K562 (cell line): ENCODE data around the gene DPP3. TPM values are rescaled to one million over a fixed set of nuclear protein-coding genes. Genes with fewer than 3 reads are reported as not detected.
A peak's percentile ranks its signal among the peaks of the same experiment; 100 is the strongest.

Experiments
- ARID2 ChIP-seq: fragments of 450-650 bp; IDR thresholded peaks from 2 replicates; pipeline ENCODE4 v1.6.1; 2017; ENCODE audit warnings: antibody characterized with exemption, mild to moderate bottlenecking
- DIDO1 ChIP-seq: fragments of 450-650 bp; IDR thresholded peaks from 2 replicates; pipeline ENCODE4 v1.6.1; 2016; ENCODE audit warnings: low read depth, missing biosample characterization, missing genetic modification characterization
- HDAC1 ChIP-seq, 2 experiments: fragments of 450-650 bp; IDR thresholded peaks; 2 replicates each; pipeline ENCODE4 v1.6.1; 2016 to 2017; ENCODE audit warnings: inconsistent platforms in 1 of 2, mild to moderate bottlenecking in 1 of 2, moderate library complexity in 1 of 2
- HDAC2 ChIP-seq: fragments of 450-650 bp; IDR thresholded peaks from 2 replicates; pipeline ENCODE4 v1.6.1; 2016; ENCODE audit warnings: mild to moderate bottlenecking
- HMGN3 ChIP-seq: IDR thresholded peaks from 2 replicates; pipeline ENCODE4 v1.6.1; 2011; ENCODE audit warnings: borderline replicate concordance, low read depth, mild to moderate bottlenecking, mixed read lengths, low read length; ENCODE audit not compliant: insufficient read length; ENCODE audit errors: extremely low read depth
- KDM1A ChIP-seq, 2 experiments: fragments of 450-650 bp; IDR thresholded peaks; 2 replicates each; pipeline ENCODE4 v1.6.1; 2016; ENCODE audit warnings: mild to moderate bottlenecking in 2 of 2
- NONO ChIP-seq, 2 experiments: fragments of 200-400 bp in 1 of 2; fragments of 450-650 bp in 1 of 2; formaldehyde crosslinking in 1 of 2; IDR thresholded peaks; 2 replicates each; pipeline ENCODE4 v1.6.1; 2017; ENCODE audit warnings: low read depth in 2 of 2, mild to moderate bottlenecking in 2 of 2, moderate library complexity in 2 of 2, low read length in 1 of 2
- NR1H2 ChIP-seq: sonication (generic); formaldehyde crosslinking; IDR thresholded peaks from 2 replicates; pipeline ENCODE4 v1.4.0; 2020; ENCODE audit warnings: mild to moderate bottlenecking, missing genetic modification reagents
- PYGO2 ChIP-seq: fragments of 450-650 bp; IDR thresholded peaks from 2 replicates; pipeline ENCODE4 v1.6.1; 2016; ENCODE audit warnings: mild to moderate bottlenecking, missing genetic modification characterization, moderate library complexity, missing compliant biosample characterization
- RBM39 ChIP-seq: fragments of 200-400 bp; formaldehyde crosslinking; optimal IDR thresholded peaks from 2 replicates; pipeline ENCODE3; 2018; ENCODE audit warnings: low read depth, low read length
- SAFB2 ChIP-seq: fragments of 200-400 bp; formaldehyde crosslinking; IDR thresholded peaks from 2 replicates; pipeline ENCODE4 v1.6.1; 2018; ENCODE audit warnings: borderline replicate concordance, low read length, low read depth, moderate library complexity; ENCODE audit not compliant: severe bottlenecking
- TAF1 ChIP-seq: IDR thresholded peaks from 2 replicates; pipeline ENCODE4 v1.6.1; 2011; ENCODE audit warnings: mild to moderate bottlenecking, low read length, moderate library complexity; ENCODE audit not compliant: insufficient read depth, control insufficient read depth, severe bottlenecking; ENCODE audit errors: extremely low read depth
- ZNF395 ChIP-seq: fragments of 200-800 bp; sonication (Bioruptor generic); IDR thresholded peaks from 2 replicates; pipeline ENCODE4 v1.6.1; 2017; ENCODE audit warnings: missing genetic modification characterization, missing compliant biosample characterization
- ZNF583 ChIP-seq: fragments of 250-450 bp; sonication (Bioruptor Pico); IDR thresholded peaks from 2 replicates; pipeline ENCODE4 v1.4.0; 2020
- ZNF717 ChIP-seq: fragments of 250-450 bp; sonication (Bioruptor Pico); IDR thresholded peaks from 2 replicates; pipeline ENCODE4 v1.5.0; 2021
- polyA plus RNA-seq, 8 experiments: library from polyadenylated mRNA; depleted of rRNA in 4 of 8; stranded (reverse) in 5 of 8; unstranded in 3 of 8; fragments of >200 nt; fragmentation: Nextera tagmentation in 2 of 8; fragmentation: Illumina TruSeq in 1 of 8; extraction: Ambion mirVana in 2 of 8; extraction: Trizol in 1 of 8; gene quantifications; 2 replicates each; pipeline versions ENCODE4 v1.2.1 to v1.2.3, GENCODE V29; 2011 to 2014; ENCODE audit warnings: inconsistent platforms in 1 of 8, missing spikeins in 1 of 8
- total RNA-seq, 7 experiments: library from RNA; depleted of rRNA in 6 of 7; stranded (reverse); fragments of >200 nt in 6 of 7; fragmentation: Illumina TruSeq in 2 of 7; extraction: Trizol in 2 of 7; gene quantifications; 2 replicates each; pipeline versions ENCODE4 v1.2.1 to v1.2.3, GENCODE V29; 2011 to 2021; ENCODE audit warnings: low replicate concordance in 1 of 7
- TF ChIP-seq, protein P1 (sequence below): sonication (generic); formaldehyde crosslinking; IDR thresholded peaks from 2 replicates; pipeline ENCODE4 v1.8.0; 2022; ENCODE audit warnings: mild to moderate bottlenecking, missing genetic modification reagents
- TF ChIP-seq, protein P2 (sequence below): sonication (generic); formaldehyde crosslinking; IDR thresholded peaks from 2 replicates; pipeline ENCODE4 v1.8.0; 2022; ENCODE audit warnings: mild to moderate bottlenecking, missing genetic modification reagents
- TF ChIP-seq, protein P3 (sequence below): IDR thresholded peaks from 2 replicates; pipeline ENCODE4 v1.6.1; 2011; ENCODE audit not compliant: insufficient read length; ENCODE audit errors: extremely low read depth

DPP3 gene
- total and polyA plus RNA-seq, 9 of the 15 experiments (the other 6 are each of a cell fraction or from before 2014, with no cell fraction given), result 3.7 to 69.2 (median 43.3) TPM

GRCh38 chr11:66510271-66510989 lies 30.2 kb downstream of the DPP3 start, which contains the start of gene BBS1 (continued):
- TF ChIP-seq, protein P1, sequence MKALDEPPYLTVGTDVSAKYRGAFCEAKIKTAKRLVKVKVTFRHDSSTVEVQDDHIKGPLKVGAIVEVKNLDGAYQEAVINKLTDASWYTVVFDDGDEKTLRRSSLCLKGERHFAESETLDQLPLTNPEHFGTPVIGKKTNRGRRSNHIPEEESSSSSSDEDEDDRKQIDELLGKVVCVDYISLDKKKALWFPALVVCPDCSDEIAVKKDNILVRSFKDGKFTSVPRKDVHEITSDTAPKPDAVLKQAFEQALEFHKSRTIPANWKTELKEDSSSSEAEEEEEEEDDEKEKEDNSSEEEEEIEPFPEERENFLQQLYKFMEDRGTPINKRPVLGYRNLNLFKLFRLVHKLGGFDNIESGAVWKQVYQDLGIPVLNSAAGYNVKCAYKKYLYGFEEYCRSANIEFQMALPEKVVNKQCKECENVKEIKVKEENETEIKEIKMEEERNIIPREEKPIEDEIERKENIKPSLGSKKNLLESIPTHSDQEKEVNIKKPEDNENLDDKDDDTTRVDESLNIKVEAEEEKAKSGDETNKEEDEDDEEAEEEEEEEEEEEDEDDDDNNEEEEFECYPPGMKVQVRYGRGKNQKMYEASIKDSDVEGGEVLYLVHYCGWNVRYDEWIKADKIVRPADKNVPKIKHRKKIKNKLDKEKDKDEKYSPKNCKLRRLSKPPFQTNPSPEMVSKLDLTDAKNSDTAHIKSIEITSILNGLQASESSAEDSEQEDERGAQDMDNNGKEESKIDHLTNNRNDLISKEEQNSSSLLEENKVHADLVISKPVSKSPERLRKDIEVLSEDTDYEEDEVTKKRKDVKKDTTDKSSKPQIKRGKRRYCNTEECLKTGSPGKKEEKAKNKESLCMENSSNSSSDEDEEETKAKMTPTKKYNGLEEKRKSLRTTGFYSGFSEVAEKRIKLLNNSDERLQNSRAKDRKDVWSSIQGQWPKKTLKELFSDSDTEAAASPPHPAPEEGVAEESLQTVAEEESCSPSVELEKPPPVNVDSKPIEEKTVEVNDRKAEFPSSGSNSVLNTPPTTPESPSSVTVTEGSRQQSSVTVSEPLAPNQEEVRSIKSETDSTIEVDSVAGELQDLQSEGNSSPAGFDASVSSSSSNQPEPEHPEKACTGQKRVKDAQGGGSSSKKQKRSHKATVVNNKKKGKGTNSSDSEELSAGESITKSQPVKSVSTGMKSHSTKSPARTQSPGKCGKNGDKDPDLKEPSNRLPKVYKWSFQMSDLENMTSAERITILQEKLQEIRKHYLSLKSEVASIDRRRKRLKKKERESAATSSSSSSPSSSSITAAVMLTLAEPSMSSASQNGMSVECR, result peak; percentile 98
- TF ChIP-seq HDAC1 (IDR thresholded peaks at IDR 0.05) (peak in 1 of 2 experiments; percentile 93; a peak in 2 of 4 replicates), KDM1A (IDR thresholded peaks at IDR 0.05) (no peak), NR1H2 (CRISPR knock-in tag) (peak; percentile 76; the same call in 1 of the 2 replicates), TAF1 (peak; percentile 94), ARID2 (no peak), PYGO2 (tag) (no peak), DIDO1 (tag) (peak; percentile 87), NONO (IDR thresholded peaks at IDR 0.05; ENCODE audit: low read depth in 2 of 2, low read length in 1 of 2) (0 out of 4 replicates have a peak, but pooled peaks of 1 of the 2 experiments have one; percentile 55), RBM39 (peak; percentile 87), ZNF583 (CRISPR knock-in tag) (no peak), HDAC2 (peak; percentile 56; the same call in 1 of the 2 replicates), SAFB2 (no peak), HMGN3 (peak; percentile 55), ZNF395 (CRISPR knock-in tag) (0 out of 2 replicates have a peak, but pooled peaks have one; percentile 40), ZNF717 (no peak)
- TF ChIP-seq, protein P2, sequence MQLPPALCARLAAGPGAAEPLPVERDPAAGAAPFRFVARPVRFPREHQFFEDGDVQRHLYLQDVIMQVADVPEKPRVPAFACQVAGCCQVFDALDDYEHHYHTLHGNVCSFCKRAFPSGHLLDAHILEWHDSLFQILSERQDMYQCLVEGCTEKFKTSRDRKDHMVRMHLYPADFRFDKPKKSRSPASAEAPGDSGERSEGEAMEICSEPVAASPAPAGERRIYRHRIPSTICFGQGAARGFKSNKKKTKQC (CRISPR knock-in tag), result 0 out of 2 replicates have a peak, but pooled peaks have one; percentile 67
- TF ChIP-seq, protein P3, sequence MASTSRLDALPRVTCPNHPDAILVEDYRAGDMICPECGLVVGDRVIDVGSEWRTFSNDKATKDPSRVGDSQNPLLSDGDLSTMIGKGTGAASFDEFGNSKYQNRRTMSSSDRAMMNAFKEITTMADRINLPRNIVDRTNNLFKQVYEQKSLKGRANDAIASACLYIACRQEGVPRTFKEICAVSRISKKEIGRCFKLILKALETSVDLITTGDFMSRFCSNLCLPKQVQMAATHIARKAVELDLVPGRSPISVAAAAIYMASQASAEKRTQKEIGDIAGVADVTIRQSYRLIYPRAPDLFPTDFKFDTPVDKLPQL, result no peak
